H1 (cell line): ENCODE data around the gene OCSTAMP. TPM values are rescaled to one million over a fixed set of nuclear protein-coding genes. Genes with fewer than 3 reads are reported as not detected.

ENCODE experiments used
- CTCF ChIA-PET: fragments of 300-600 bp; sonication (Branson Sonifier 250); formaldehyde crosslinking; loops from one replicate; lab custom pipeline; 2021; ENCODE audit not compliant: partially characterized antibody; lab: Charles Lee
- POLR2A ChIA-PET: fragments of 300-600 bp; sonication (Branson Sonifier 250); formaldehyde crosslinking; loops from one replicate; lab custom pipeline; 2021; ENCODE audit warnings: inconsistent platforms; ENCODE audit not compliant: partially characterized antibody; lab: Charles Lee
- DNase-seq, 2 experiments: peaks; one replicate each; pipeline versions ENCODE4 v3.0.0 to v3.0.0-alpha.2; 2010 to 2022; ENCODE audit warnings: low spot score in 2 of 2, low read depth in 1 of 2, mixed read lengths in 1 of 2
- FAIRE-seq: peaks from 2 replicates; lab custom pipeline; 2011; peaks lifted over from hg19 to GRCh38; lab: Jason Lieb, UNC
- H2AFZ ChIP-seq: 2 replicates; pipeline ENCODE4 v1.8.1; 2012; ENCODE audit warnings: low read length, inconsistent platforms
- H2AK5ac ChIP-seq: 2 replicates; pipeline ENCODE4 v1.6.1; 2013; ENCODE audit warnings: low read depth, low read length
- H2BK120ac ChIP-seq: replicated peaks from 2 replicates; pipeline ENCODE3; 2013; ENCODE audit warnings: low read depth, low read length, inconsistent platforms
- H2BK12ac ChIP-seq: 2 replicates; pipeline ENCODE4 v1.6.1; 2013; ENCODE audit warnings: low read depth, low read length
- H2BK15ac ChIP-seq: 2 replicates; pipeline ENCODE4 v1.6.1; 2013; ENCODE audit warnings: low read length
- H2BK20ac ChIP-seq: 2 replicates; pipeline ENCODE4 v1.6.1; 2013; ENCODE audit warnings: low read length
- H2BK5ac ChIP-seq: 2 replicates; pipeline ENCODE4 v1.6.1; 2013; ENCODE audit warnings: low read depth, low read length
- H3K14ac ChIP-seq: 2 replicates; pipeline ENCODE4 v1.6.1; 2013; ENCODE audit warnings: inconsistent platforms; ENCODE audit not compliant: insufficient read length
- H3K18ac ChIP-seq: 2 replicates; pipeline ENCODE4 v1.6.1; 2013; ENCODE audit warnings: low read length; ENCODE audit errors: extremely low read depth
- H3K23ac ChIP-seq: 2 replicates; pipeline ENCODE4 v1.6.1; 2013; ENCODE audit warnings: inconsistent platforms; ENCODE audit not compliant: insufficient read length
- H3K23me2 ChIP-seq: 2 replicates; pipeline ENCODE4 v1.6.1; 2013; ENCODE audit warnings: low read depth, low read length
- H3K27ac ChIP-seq: 2 replicates; pipeline ENCODE4 v1.6.1; 2011; ENCODE audit warnings: low read depth, low read length, inconsistent platforms
- H3K27me3 ChIP-seq, 4 experiments: replicated peaks in 1 of 4; 1 replicate in 1 of 4; 2 replicates in 3 of 4; pipeline versions ENCODE4 v1.6.1 to v1.8.1; 2011 to 2013; ENCODE audit warnings: low read length in 3 of 4, mild to moderate bottlenecking in 3 of 4, inconsistent platforms in 2 of 4, mixed read lengths in 2 of 4, moderate library complexity in 1 of 4; ENCODE audit not compliant: control insufficient read depth in 3 of 4, insufficient read depth in 3 of 4; ENCODE audit errors: extremely low read depth in 1 of 4
- H3K36me3 ChIP-seq, 4 experiments: 2 replicates each; pipeline versions ENCODE4 v1.6.1 to v1.8.1; 2011 to 2013; ENCODE audit warnings: mild to moderate bottlenecking in 4 of 4, low read length in 3 of 4, moderate library complexity in 2 of 4, control low read depth in 1 of 4, inconsistent platforms in 1 of 4; ENCODE audit not compliant: insufficient read depth in 4 of 4, control insufficient read depth in 2 of 4
- H3K4ac ChIP-seq: replicated peaks from 2 replicates; pipeline ENCODE3; 2013; ENCODE audit warnings: low read length, low read depth, mixed read lengths, inconsistent platforms; ENCODE audit not compliant: insufficient read length
- H3K4me1 ChIP-seq, 4 experiments: replicated peaks in 1 of 4; 1 replicate in 1 of 4; 2 replicates in 3 of 4; pipeline versions ENCODE4 v1.6.1 to v1.8.1; 2011 to 2013; ENCODE audit warnings: low read length in 3 of 4, inconsistent platforms in 2 of 4, mixed read lengths in 1 of 4; ENCODE audit not compliant: insufficient read depth in 4 of 4, control insufficient read depth in 3 of 4
- H3K4me2 ChIP-seq, 2 experiments: 2 replicates each; pipeline versions ENCODE4 v1.6.1 to v1.8.1; 2011 to 2013; ENCODE audit warnings: low read depth in 2 of 2, low read length in 2 of 2, control low read depth in 1 of 2, inconsistent platforms in 1 of 2, mild to moderate bottlenecking in 1 of 2; ENCODE audit not compliant: insufficient read depth in 1 of 2
- H3K4me3 ChIP-seq, 4 experiments: fragments of 200-600, 300-600 bp in 1 of 4; sonication (generic), shearing (Covaris generic), sonication (Bioruptor Twin) in 1 of 4; 2 replicates each; pipeline versions ENCODE4 v1.5.1 to v1.8.1; 2011 to 2016; ENCODE audit warnings: low read length in 4 of 4, low read depth in 3 of 4, control low read depth in 2 of 4, inconsistent platforms in 2 of 4, mild to moderate bottlenecking in 2 of 4, mixed read lengths in 1 of 4, moderate library complexity in 1 of 4; ENCODE audit not compliant: insufficient read depth in 2 of 4; ENCODE audit errors: extremely low read depth in 1 of 4
- H3K56ac ChIP-seq: replicated peaks from 2 replicates; pipeline ENCODE3; 2013; ENCODE audit warnings: low read depth, mild to moderate bottlenecking, mixed read lengths, low read length, inconsistent platforms; ENCODE audit not compliant: insufficient read length
- H3K79me1 ChIP-seq: 2 replicates; pipeline ENCODE4 v1.6.1; 2013; ENCODE audit warnings: low read depth, low read length, control low read depth
- H3K79me2 ChIP-seq, 2 experiments: 2 replicates each; pipeline versions ENCODE4 v1.6.1 to v1.8.1; 2012 to 2013; ENCODE audit warnings: low read length in 2 of 2, mild to moderate bottlenecking in 2 of 2, inconsistent platforms in 1 of 2; ENCODE audit not compliant: insufficient read depth in 2 of 2, control insufficient read depth in 1 of 2
- H3K9ac ChIP-seq, 4 experiments: replicated peaks in 1 of 4; 1 replicate in 1 of 4; 2 replicates in 3 of 4; pipeline versions ENCODE4 v1.6.1 to v1.8.1; 2011 to 2013; ENCODE audit warnings: low read depth in 3 of 4, low read length in 3 of 4, control low read depth in 2 of 4, mild to moderate bottlenecking in 2 of 4, moderate library complexity in 2 of 4, inconsistent platforms in 1 of 4; ENCODE audit errors: extremely low read depth in 1 of 4
- H3K9me3 ChIP-seq, 2 experiments: 2 replicates each; pipeline versions ENCODE4 v1.6.1 to v1.8.1; 2012 to 2013; ENCODE audit warnings: mild to moderate bottlenecking in 2 of 2, moderate library complexity in 2 of 2, control low read depth in 1 of 2, inconsistent platforms in 1 of 2, low read depth in 1 of 2, low read length in 1 of 2, mixed read lengths in 1 of 2; ENCODE audit not compliant: insufficient read depth in 2 of 2
- H4K20me1 ChIP-seq, 2 experiments: replicated peaks in 1 of 2; 2 replicates each; pipeline versions ENCODE3 to v1.8.1; 2011 to 2013; ENCODE audit warnings: inconsistent platforms in 2 of 2, low read length in 2 of 2, mild to moderate bottlenecking in 1 of 2; ENCODE audit not compliant: insufficient read depth in 2 of 2, control insufficient read depth in 1 of 2
- H4K5ac ChIP-seq: 2 replicates; pipeline ENCODE4 v1.6.1; 2013; ENCODE audit warnings: low read length, low read depth, mixed read lengths, inconsistent platforms; ENCODE audit not compliant: insufficient read length
- H4K8ac ChIP-seq: 2 replicates; pipeline ENCODE4 v1.8.0; 2013; ENCODE audit warnings: mild to moderate bottlenecking, moderate library complexity, low read length, inconsistent platforms; ENCODE audit not compliant: insufficient read depth; ENCODE audit errors: extremely low read depth
- H4K91ac ChIP-seq: replicated peaks from 2 replicates; pipeline ENCODE3; 2013; ENCODE audit warnings: low read length, mixed read lengths, inconsistent platforms; ENCODE audit not compliant: insufficient read length
- BCL11A ChIP-seq, 2 experiments: IDR thresholded peaks; one replicate each; pipeline ENCODE4 v1.6.1; 2011; ENCODE audit warnings: low read depth in 2 of 2, low read length in 2 of 2, mild to moderate bottlenecking in 2 of 2
- EZH2 ChIP-seq: fragments of 200-600 bp; sonication (generic); IDR thresholded peaks from 2 replicates; pipeline ENCODE4 v1.7.1; 2012; ENCODE audit warnings: low read depth, mild to moderate bottlenecking, moderate library complexity, low read length, inconsistent platforms; ENCODE audit not compliant: severe bottlenecking
- FOSL1 ChIP-seq: IDR thresholded peaks from 2 replicates; pipeline ENCODE4 v1.6.1; 2011; ENCODE audit warnings: mild to moderate bottlenecking, low read depth, low read length, moderate library complexity; ENCODE audit not compliant: insufficient read depth
- JUN ChIP-seq: IDR thresholded peaks from 2 replicates; pipeline ENCODE4 v1.6.1; 2011; ENCODE audit warnings: low read depth, mild to moderate bottlenecking, improper control_type of control experiment, low read length
- NRF1 ChIP-seq: IDR thresholded peaks from 2 replicates; pipeline ENCODE4 v1.6.1; 2011; ENCODE audit warnings: mild to moderate bottlenecking, low read depth, low read length, improper control_type of control experiment
- RAD21 ChIP-seq, 2 experiments: IDR thresholded peaks in 1 of 2; conservative IDR thresholded peaks in 1 of 2; 2 replicates each; pipeline ENCODE4 v1.6.1; 2011; ENCODE audit warnings: low read depth in 2 of 2, low read length in 2 of 2, improper control_type of control experiment in 1 of 2, inconsistent platforms in 1 of 2, mild to moderate bottlenecking in 1 of 2, moderate library complexity in 1 of 2
- SIN3A ChIP-seq, 2 experiments: IDR thresholded peaks in 1 of 2; conservative IDR thresholded peaks in 1 of 2; 2 replicates each; pipeline ENCODE4 v1.6.1; 2011 to 2012; ENCODE audit warnings: low read length in 2 of 2, improper control_type of control experiment in 1 of 2, low read depth in 1 of 2, mild to moderate bottlenecking in 1 of 2
- WGBS, 2 experiments: shearing (Covaris generic) in 1 of 2; methylation state at CpG; one replicate each; pipeline versions ENCODE4 v1.1.6 to v1.1.7; 2013 to 2015; ENCODE audit warnings: low lambda C conversion rate in 2 of 2, mixed read lengths in 2 of 2, inconsistent platforms in 1 of 2, low coverage in 1 of 2, missing lambda C conversion rate in 1 of 2; ENCODE audit not compliant: insufficient replicate concordance in 2 of 2, insufficient coverage in 1 of 2, insufficient read length in 1 of 2; ENCODE audit errors: extremely low coverage in 1 of 2, missing lambda C conversion rate in 1 of 2; 5-methylcytosine and 5-hydroxymethylcytosine counted together
- polyA plus RNA-seq, 7 experiments: library from polyadenylated mRNA; depleted of rRNA in 3 of 7; stranded (reverse) in 5 of 7; unstranded in 2 of 7; fragments of >200 nt in 5 of 7; fragments of 200-250 nt in 2 of 7; gene quantifications; 1 replicate in 5 of 7; 2 replicates in 1 of 7; 4 replicates in 1 of 7; pipeline versions ENCODE4 v1.2.1 to v1.2.3, GENCODE V29; 2011 to 2013; ENCODE audit warnings: missing spikeins in 2 of 7, mixed read lengths in 2 of 7
- total RNA-seq: library from RNA; stranded (reverse); fragmentation: NEBNext Ultra II Directional; extraction: Animal tissue kit (Norgen Biotek cat#: 25700); gene quantifications from 2 replicates; pipeline ENCODE4 v1.2.1, GENCODE V29; 2021

OCSTAMP gene
- total and polyA plus RNA-seq, 2 of the 8 experiments (the other 6 are each of a cell fraction or from before 2014, with no cell fraction given) = 0.09 to 0.13 TPM

DNA sequence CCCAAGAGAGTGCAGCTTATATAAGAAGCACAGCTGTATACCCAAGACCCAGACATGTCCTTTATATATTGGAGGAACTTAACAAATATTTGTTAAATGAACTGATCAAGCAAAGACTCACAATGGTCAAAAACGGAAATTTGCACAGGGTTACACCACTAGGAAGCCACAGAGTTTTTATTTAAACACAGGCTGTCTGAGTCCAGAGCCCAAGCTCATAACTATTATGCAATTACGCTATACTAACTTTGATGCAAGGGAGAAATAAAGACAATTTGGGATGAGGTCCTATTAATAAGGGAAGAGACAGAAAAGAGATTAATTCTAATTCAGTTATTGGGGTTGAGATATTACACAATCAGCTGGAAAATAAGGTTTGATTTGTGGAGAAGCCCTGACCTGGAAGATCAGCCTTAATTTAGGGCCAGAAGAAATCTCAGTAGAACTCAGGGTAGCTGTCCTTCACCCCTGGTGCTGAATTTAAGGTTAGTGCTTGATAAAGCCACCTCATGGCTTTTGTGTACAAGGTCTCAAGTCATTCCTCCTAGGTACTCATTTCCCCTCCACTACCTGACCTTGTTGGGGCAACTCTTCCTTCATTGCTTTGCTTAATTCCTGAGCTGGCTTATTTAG lies 26.6 kb downstream of the OCSTAMP start:
- Histone ChIP-seq H4K91ac (no peak overlapping the region), H3K9ac (no peak overlapping the region), H3K14ac (no peak overlapping the region), H3K23ac (no peak overlapping the region), H2BK15ac (no peak overlapping the region), H3K4me2 (no peak overlapping the region), H3K56ac (no peak overlapping the region), H3K23me2 (no peaks in the 10 kb centered on the region), H3K79me2 (no peaks in the 10 kb centered on the region), H2AFZ (no peak overlapping the region), H3K27ac (no peak overlapping the region), H3K4ac (no peak overlapping the region), H3K36me3 (no peaks in the 10 kb centered on the region), H2BK5ac (no peak overlapping the region), H3K27me3 (no peaks in the 10 kb centered on the region), H2AK5ac (no peak overlapping the region), H4K5ac (no peak overlapping the region), H4K20me1 (no peaks in the 10 kb centered on the region), H3K18ac (no peak overlapping the region), H2BK12ac (no peak overlapping the region), H3K79me1 (no peaks in the 10 kb centered on the region), H4K8ac (no peak overlapping the region), H2BK120ac (no peak overlapping the region), H3K9me3 (no peaks in the 10 kb centered on the region; a peak in 1 of 4 replicates), H2BK20ac (no peak overlapping the region), H3K4me3 (no peak overlapping the region), H3K4me1 (no peaks in the 10 kb centered on the region; a peak in 1 of 7 replicates)
- DNase-seq (no peak), FAIRE-seq (no peak)
- ChIA-PET POLR2A (interaction anchor here (1.2 to 2.6 kb wide), 5 partner anchors 10 to 158 kb away, joined by 3 to 8 read pairs (median 4); partner anchors contain the start of gene ZNF334), CTCF (interaction anchor here (0.6 to 7.3 kb wide), 18 partner anchors 8 to 653 kb away, joined by 3 to 63 read pairs (median 4); no protein-coding TSS in a partner anchor)
- 58% methylated on average over 2 of the region's 2 CpGs; no CpG with 5 or more reads in 1 of the 2 experiments for WGBS, 2 experiments
- TF ChIP-seq BCL11A (IDR thresholded peaks at IDR 0.05; ENCODE audit: low read depth in 2 of 2, low read length in 2 of 2) (no peak), NRF1 (no peak), RAD21 (IDR thresholded peaks at IDR 0.05 in 1 of 2, conservative IDR thresholded peaks at IDR 0.05 in 1 of 2; ENCODE audit: low read depth in 2 of 2, low read length in 2 of 2) (peak in 1 of 2 experiments; percentile 16; a peak in 1 of 4 replicates), JUN (no peak), EZH2 (no peak), SIN3A (conservative IDR thresholded peaks at IDR 0.05 in 1 of 2, IDR thresholded peaks at IDR 0.05 in 1 of 2; ENCODE audit: low read depth in 1 of 2, low read length in 2 of 2) (peak; percentile 65 to 82; a peak in 3 of 4 replicates), FOSL1 (no peak)
